Ascending aorta (tissue), 2 donors: ENCODE results near the gene ZMYND8. TPM values are rescaled to one million over a fixed set of nuclear protein-coding genes. Genes with fewer than 3 reads are reported as not detected.

Experiments used
- DNase-seq, 2 donors: peaks; one replicate each; pipeline ENCODE4 v3.0.0-alpha.2; 2019; ENCODE audit warnings: low spot score in 2 of 2
- H3K27ac ChIP-seq, 2 donors: fragments of 200-600 bp; sonication (generic); one replicate each; pipeline ENCODE4 v1.5.1; 2016 to 2017; ENCODE audit warnings: mild to moderate bottlenecking in 1 of 2
- H3K27me3 ChIP-seq: fragments of 200-600 bp; sonication (generic); one replicate; pipeline ENCODE4 v1.5.1; 2017
- H3K36me3 ChIP-seq, 2 donors: fragments of 200-600 bp; sonication (generic); one replicate each; pipeline ENCODE4 v1.5.1; 2016
- H3K4me1 ChIP-seq, 2 donors: fragments of 200-600 bp; sonication (generic); one replicate each; pipeline ENCODE4 v1.5.1; 2016 to 2017; ENCODE audit warnings: mild to moderate bottlenecking in 1 of 2
- H3K4me3 ChIP-seq, 2 donors: fragments of 200-600 bp; sonication (generic); one replicate each; pipeline ENCODE4 v1.5.1; 2016 to 2017; ENCODE audit warnings: mild to moderate bottlenecking in 1 of 2
- H3K9me3 ChIP-seq, 2 donors: fragments of 200-600 bp; sonication (generic); one replicate each; pipeline ENCODE4 v1.5.1; 2016
- CTCF ChIP-seq, 3 experiments: fragments of 200-600 bp in 2 of 3; fragments of 450-650 bp in 1 of 3; sonication (generic) in 2 of 3; IDR thresholded peaks; one replicate each; pipeline ENCODE4 v1.5.1; 2016 to 2019; ENCODE audit warnings: antibody characterized with exemption in 3 of 3, mild to moderate bottlenecking in 1 of 3, moderate library complexity in 1 of 3
- intact Hi-C: fragments of 100-400 bp; cut with DNase I; formaldehyde crosslinking; loops from one replicate; pipeline ENCODE4 v1.15.1; 2023
- total RNA-seq: library from RNA; depleted of rRNA; stranded (reverse); fragments of >200 nt; gene quantifications from one replicate; pipeline ENCODE4 v1.1.0, GENCODE V29; 2016

Gene ZMYND8
- total RNA-seq, 1 donor from 2014 or later = 23.2 TPM

DNA sequence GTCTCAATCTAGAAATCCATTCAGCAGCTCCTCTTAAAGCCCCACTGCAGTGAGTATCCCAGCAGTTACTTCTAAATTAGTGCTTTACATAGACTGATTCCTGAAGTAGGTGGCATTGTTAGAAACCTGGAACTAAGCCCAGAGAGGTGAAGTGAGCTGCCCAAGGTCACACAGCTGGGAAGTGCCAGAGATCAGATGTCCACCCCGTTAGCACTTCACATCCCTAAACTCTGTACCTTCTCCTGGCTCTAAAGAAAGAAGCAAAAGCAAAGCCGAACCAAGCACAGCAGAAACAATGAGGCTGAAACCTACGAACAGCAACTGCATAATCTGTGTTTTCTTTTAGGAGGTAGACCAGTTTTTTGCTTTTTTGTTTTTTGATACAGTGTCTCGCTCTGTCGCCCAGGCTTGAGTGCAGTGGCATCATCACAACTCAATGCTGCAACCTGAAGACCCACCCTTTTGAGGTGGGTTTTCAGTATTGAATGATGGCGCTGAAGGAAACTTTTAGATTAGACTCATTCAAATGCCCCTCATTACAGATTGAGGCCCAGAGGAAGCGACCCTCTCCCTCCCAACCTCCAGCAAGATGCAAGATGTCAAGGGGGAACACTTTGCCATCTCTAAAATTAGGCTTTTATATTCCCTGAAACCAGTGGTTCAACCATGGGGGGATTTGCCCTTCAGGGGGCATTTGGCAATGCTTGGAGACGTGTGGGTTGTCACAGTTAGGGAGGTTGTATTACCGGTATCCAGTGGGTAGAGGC is 3.2 kb upstream of the ZMYND8 start:
- H3K27me3 ChIP-seq = no peaks in the 10 kb centered on the region
- H3K27ac ChIP-seq = peak overlapping the region; percentile 95 to 99
- no peaks in the 10 kb centered on the region for H3K9me3 ChIP-seq
- H3K4me3 ChIP-seq = no peak overlapping the region
- TF ChIP-seq CTCF (IDR thresholded peaks at IDR 0.05) = no peak
- H3K36me3 ChIP-seq = no peaks in the 10 kb centered on the region
- peaks cover 46 to 69% of the 10 kb centered on the region in 2 donors for H3K4me1 ChIP-seq
- intact Hi-C loops = loop anchor here (1.0 to 2.0 kb wide), 3 partner anchors 25 to 85 kb away; no protein-coding TSS in a partner anchor
- no peak for DNase-seq

- H3K4me1 ChIP-seq = peaks cover 46 to 78% of the 10 kb centered on the region in 2 donors
- peak; percentile 60 to 94 for DNase-seq
- intact Hi-C loops = loop anchor here (1.0 kb wide), 1 partner anchor 25 kb away; no protein-coding TSS in a partner anchor
These were observed 2.4 kb upstream of the ZMYND8 start for GRCh38 chr20:47358672-47359529.

DNA sequence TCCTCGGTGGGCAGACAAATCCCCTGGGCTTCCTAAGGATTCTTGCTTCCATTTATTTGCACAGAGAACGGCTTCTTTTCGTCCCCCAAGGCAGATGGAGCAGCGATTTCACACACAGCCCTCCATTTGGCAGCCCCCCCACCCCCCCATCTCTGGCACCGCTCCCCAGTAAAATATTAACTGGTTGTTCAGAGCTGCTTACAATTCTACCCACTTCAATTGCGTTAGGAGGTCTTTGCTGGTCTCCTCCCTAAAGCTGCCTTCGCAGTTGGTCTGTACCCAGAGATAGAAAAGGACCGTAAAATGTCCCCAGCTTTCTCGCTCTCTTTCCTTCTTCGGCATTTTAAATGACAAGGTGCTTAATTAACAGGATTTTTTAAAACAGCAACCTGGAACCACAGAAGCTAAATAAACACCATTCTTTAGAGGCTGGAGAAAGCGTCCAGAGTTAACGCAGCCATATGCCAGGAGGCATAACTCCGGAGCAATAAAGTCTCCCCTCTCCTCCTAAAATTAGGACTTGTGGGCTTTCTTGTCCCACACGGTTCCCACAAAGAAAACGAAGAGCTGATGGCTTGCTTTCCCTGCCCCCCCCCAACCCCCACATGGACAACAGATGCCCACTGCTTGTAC is 1.7 kb upstream of the ZMYND8 start:
- peak overlapping the region; percentile 95 to 99 for H3K27ac ChIP-seq
- no peaks in the 10 kb centered on the region for H3K27me3 ChIP-seq
- H3K36me3 ChIP-seq = no peaks in the 10 kb centered on the region
- no peaks in the 10 kb centered on the region for H3K9me3 ChIP-seq
- H3K4me1 ChIP-seq = peaks cover 46 to 84% of the 10 kb centered on the region in 2 donors
- TF ChIP-seq CTCF (IDR thresholded peaks at IDR 0.05) = no peak
- intact Hi-C loops = loop anchor here (1.0 kb wide), 1 partner anchor 24 kb away; no protein-coding TSS in a partner anchor
- DNase-seq = no peak
- peak overlapping the region in 1 of 2 donors; percentile 40 for H3K4me3 ChIP-seq

More at GRCh38 chr20:47358672-47359529, 2.4 kb upstream of the ZMYND8 start:
- H3K27ac ChIP-seq = peak overlapping the region; percentile 95 to 99
- no peaks in the 10 kb centered on the region for H3K36me3 ChIP-seq
- no peak for TF ChIP-seq CTCF (IDR thresholded peaks at IDR 0.05)
- no peaks in the 10 kb centered on the region for H3K27me3 ChIP-seq
- no peaks in the 10 kb centered on the region for H3K9me3 ChIP-seq
- peak overlapping the region; percentile 40 to 41 for H3K4me3 ChIP-seq

- H3K9me3 ChIP-seq = no peaks in the 10 kb centered on the region
- H3K4me3 ChIP-seq = peak overlapping the region in 1 of 2 donors; percentile 8
- intact Hi-C loops = loop anchor here (1.0 kb wide), 1 partner anchor 23 kb away; no protein-coding TSS in a partner anchor
- peak; percentile 19 to 89 for DNase-seq
- H3K27ac ChIP-seq = peak overlapping the region; percentile 95 to 99
- peaks cover 51 to 91% of the 10 kb centered on the region in 2 donors for H3K4me1 ChIP-seq
- H3K36me3 ChIP-seq = no peaks in the 10 kb centered on the region
- TF ChIP-seq CTCF (IDR thresholded peaks at IDR 0.05) = no peak
- H3K27me3 ChIP-seq = no peaks in the 10 kb centered on the region
These were observed 968 bp upstream of the ZMYND8 start for GRCh38 chr20:47357296-47358038.

DNA sequence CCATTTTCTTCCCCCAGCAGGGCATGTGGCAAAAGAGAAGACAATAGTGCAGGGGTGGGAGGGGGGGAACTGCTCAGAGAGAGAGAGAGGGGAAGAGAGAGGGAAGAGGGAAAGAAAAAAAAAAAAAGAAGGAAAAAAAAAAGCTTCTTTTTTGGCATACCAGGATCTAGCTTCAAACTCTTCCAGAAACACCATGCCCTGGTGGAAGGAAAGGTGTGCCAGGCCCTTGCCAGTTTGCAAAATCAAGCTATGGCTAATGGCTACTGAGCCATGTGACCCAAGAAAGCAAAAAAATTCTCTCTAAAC is 326 bp downstream of the ZMYND8 start:
- no peaks in the 10 kb centered on the region for H3K9me3 ChIP-seq
- DNase-seq = no peak
- H3K4me3 ChIP-seq = peak overlapping the region in 1 of 2 donors; percentile 7
- no peak for TF ChIP-seq CTCF (IDR thresholded peaks at IDR 0.05)
- peaks cover 51 to 91% of the 10 kb centered on the region in 2 donors for H3K4me1 ChIP-seq
- H3K36me3 ChIP-seq = no peaks in the 10 kb centered on the region
- H3K27ac ChIP-seq = peak overlapping the region; percentile 95 to 99
- no peaks in the 10 kb centered on the region for H3K27me3 ChIP-seq
- intact Hi-C loops = no loop called here
